DMS53 (cell line): Measurements from ENCODE around the gene RTN4R.

ENCODE experiments used
- DNase-seq: peaks from one replicate; lab custom pipeline; 2025; lab: John Stamatoyannopoulos, UW

RTN4R gene

DNA sequence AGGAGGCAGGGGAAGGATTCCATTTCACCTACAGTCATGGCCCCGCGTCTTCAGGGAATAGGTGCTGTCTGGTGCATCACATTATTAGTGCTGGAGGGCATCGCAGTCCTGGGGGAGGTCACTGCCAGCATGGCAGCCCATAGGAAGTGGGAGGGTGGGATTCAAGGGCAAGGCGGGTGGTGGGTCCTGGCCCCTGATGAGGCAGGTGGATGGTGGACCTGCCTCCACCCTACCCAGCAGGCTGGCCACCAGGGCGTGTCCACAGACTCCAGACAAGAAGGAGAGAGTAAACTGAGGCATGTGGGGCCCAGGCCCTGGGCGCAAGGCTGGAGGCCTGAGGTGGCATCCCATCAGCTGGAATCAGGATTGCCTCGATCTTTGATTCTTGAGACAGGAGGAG is 53.3 kb downstream of the RTN4R start:
- DNase-seq: no peak

- DNase-seq: no peak
Measured at GRCh38 chr22:20213833-20214708, 54.0 kb downstream of the RTN4R start.

GRCh38 chr22:20212754-20213699 is 55.1 kb downstream of the RTN4R start:
- no peak for DNase-seq

GRCh38 chr22:20211997-20212753 is 55.9 kb downstream of the RTN4R start:
- peak; percentile 86 for DNase-seq

DNA sequence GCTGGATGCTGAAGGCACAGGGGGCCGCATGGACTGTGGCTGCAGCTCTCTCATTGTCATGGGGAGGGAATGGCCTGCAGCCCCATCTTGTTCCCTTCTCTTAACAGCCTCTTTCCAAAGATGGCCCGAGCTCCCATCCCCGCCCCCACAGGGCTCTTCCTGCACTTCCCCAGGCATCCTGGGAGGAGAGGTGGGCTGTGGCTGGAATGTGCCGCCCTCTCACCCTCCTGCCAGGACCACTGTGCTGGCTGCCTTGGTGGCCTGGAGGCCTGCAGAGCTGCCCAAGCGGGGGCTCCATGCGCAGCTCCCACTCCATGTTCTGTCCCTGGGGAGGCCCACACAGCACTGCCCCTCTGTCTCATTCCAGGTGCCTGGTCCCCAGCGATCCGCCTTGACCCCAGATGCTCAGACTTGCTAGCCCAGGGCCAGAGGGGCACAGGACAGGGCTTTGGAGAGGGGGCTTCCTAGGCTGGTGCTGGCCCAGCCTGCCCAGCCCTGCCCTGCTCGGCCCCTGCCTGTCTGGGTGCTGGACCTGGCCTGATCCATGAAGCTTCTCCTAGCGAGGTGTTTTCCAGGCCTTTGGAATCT is 56.6 kb downstream of the RTN4R start:
- DNase-seq: no peak

DNA sequence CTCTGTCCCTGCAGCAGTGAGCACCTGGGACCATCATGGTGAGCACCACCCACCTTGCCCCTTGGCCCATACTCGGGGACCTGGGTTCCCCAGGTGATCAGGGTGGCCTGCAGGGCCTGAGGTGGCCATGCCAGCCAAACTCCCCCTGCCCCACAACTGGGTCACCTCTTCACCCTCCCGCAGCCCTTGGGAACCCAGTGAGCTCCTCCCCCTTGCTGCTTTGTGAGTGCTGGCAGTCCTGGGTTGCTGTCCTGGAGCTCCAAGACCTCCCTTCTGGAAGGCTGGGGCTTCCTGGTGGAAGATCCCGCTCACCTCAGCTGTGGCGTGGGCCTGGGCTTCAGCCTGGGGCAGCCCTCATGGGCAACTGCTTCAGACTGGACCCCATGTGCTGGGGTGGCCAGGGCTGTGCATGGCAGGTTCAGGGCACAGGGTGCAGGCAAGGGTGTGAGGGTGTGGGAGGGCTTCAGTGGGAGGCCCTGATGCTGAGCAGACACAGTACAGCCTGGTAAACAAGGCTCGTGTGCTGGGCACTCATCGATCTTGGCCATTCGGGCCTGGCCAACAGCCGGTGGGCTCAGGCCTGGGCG is 57.6 kb downstream of the RTN4R start:
- DNase-seq: no peak

DNA sequence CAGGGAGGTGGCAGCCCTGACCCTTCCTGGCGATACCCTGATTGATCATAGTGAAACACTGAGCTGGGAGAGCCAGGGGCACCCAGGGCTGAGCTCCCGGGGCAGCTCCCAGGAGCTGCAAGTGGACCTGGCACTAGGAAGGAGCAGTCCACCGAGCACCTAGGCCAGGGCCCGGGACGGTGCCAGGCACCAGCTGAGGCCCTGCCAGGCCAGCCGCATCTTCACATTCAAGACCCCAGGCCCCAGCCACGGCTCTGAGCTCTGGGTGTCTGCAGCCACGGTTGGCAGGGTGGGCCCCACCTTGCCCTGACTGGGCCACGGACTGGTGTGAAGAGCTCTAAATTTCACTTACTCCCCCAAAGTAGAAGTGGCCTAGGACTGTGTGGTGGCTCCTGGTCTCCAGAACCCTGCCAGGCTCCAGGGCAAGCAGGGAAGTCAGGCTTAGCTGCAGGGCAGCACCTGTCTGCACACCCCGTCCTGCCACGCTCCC is 58.3 kb downstream of the RTN4R start:
- no peak for DNase-seq

DNA sequence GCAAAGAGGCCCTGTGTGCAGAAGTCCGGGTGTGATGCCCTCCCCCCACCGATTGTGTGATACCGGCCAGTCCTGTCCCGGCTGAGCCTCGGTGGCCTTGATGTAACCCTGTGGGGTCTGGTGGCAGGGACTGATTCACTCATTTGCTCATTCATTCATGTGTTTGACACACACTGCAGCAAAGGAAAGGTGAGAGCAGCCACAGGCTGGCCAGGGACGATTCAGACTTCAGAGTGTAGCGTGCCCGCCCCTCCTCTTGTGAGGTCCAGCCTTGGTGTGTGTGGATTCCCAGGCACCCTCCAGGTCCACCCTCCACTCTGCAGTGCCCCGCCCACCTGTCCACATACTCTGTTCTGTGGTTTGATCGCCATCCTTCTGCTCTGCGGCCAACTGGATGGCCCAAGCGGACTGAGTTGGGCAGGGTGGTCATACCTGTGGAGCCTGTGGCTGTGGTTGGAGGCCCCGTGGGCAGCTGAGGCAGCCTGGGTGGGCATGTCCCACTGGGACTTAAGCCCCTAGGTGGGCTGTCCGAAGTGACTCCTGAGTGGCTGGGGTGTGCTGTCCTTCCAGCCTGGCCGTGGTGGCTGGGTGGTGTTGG is 59.3 kb downstream of the RTN4R start:
- DNase-seq: no peak

DNA sequence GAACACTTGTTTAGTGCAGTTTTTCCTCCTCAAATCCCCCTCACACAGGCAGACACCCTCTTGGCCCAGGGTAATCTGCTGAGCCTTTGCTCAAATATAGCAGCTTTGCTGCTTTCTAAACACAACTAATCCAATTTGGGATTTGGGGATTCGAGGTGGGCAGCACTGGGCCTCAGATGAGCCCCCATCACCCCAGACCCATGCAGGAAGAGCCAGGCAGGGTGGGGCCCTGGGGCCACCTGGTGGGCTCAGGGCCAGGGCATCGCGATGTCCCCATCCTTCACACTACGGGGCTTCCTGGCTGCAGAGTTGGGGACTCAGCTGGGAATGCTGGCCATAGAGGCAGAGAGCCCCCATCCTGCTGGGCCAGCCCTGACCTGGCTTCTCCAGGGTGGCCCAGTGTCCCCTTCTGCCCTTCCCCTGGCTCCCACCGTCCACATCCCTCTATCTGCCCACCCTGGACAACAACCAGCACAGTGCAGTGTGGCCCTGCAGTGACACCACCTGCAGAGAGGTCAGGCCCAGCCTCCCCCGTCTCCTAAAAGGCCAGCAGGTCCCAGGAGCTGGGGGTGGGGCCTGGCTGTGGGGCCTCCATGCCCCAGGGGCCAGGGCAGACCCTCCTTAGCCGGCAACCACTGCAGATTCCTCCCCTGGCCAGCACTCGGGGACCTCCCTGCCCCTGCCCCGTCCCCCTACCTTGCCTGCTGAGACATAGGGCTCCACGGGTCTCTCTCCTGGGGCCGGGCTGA is 60.7 kb downstream of the RTN4R start:
- DNase-seq: no peak

- peak; percentile 3 for DNase-seq
Measured at GRCh38 chr22:20206709-20207215, 61.4 kb downstream of the RTN4R start.

DNA sequence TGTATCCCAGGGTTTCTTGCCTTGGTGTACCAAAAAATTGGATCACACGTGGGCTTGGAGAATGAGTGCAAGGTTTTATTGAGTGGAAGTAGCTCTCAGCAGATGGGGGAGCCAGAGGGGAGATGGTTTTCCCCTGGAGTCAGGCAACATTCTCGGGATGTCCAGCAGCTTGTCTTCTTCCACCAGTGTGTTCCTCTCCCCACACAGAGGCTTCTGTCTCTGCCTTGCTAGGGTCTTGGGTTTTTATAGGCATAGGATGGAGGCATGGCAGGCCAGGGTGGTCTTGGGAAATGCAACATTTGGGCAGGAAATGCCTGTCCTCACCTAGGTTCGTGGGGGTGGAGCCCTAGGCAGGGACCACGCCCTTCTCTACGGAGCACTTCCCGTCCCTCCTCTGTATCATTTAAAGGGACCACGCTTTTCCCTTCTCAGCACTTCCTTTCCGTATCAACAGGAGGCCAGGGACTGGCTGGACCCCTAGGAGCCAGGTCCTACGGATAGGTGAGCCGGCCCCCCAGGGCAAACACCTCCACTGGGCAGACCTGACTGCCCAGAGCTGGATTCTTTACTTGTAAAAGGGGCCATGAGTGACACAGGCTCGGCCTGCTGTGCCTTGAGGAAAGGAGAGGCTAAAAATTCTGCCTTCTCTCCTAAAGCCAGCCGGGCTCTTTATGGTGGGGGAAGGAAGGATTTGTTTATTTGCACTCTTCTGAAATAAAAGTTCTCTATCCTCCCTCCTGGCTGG is 62.0 kb downstream of the RTN4R start:
- DNase-seq: no peak

DNA sequence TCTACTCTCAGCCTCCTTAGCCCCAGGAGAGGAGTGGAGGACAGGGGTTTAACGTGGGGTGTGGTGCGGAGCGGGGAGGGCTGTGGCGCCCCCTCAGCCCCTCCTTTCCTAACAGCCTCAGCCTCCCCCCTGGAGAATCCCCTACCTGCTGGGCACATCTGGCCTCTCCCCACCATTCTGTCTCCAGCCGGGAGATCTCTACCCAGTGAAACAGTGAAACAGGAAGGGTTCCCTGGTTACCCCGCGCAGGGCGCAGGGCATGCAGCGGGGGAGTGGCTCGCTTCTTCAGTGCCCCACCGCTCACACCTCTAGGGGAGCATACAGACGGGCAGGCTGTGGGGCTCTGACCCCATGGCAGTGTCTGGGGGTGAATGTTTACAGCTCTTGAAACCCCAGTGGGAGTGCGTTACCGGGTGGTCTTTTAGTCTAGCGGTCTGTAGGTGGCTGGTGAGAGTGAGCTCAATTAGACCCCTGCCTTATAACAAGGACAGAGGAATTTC is 62.6 kb downstream of the RTN4R start:
- no peak for DNase-seq

DNA sequence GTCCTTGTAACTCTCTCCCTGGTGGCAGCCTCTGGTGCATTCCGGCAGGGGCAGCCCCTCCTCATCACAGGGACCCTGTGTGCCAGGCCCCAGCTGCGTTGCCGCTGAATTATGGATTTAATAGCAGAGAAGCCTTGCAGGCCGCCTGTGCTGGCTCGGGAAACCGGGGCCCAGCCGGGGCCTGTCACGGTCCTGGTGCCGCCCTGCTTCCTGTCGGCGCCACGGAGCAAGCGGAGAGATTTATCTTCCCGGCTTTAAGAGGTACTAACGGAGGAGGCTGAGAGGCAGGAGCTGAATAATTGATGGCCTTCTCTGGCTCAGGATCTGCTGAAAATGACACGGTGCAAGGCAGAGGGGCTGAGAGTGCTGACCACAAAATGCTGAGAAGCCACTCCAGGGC is 63.3 kb downstream of the RTN4R start:
- no peak for DNase-seq

GRCh38 chr22:20204311-20204710 is 63.8 kb downstream of the RTN4R start:
- DNase-seq: no peak

DNA sequence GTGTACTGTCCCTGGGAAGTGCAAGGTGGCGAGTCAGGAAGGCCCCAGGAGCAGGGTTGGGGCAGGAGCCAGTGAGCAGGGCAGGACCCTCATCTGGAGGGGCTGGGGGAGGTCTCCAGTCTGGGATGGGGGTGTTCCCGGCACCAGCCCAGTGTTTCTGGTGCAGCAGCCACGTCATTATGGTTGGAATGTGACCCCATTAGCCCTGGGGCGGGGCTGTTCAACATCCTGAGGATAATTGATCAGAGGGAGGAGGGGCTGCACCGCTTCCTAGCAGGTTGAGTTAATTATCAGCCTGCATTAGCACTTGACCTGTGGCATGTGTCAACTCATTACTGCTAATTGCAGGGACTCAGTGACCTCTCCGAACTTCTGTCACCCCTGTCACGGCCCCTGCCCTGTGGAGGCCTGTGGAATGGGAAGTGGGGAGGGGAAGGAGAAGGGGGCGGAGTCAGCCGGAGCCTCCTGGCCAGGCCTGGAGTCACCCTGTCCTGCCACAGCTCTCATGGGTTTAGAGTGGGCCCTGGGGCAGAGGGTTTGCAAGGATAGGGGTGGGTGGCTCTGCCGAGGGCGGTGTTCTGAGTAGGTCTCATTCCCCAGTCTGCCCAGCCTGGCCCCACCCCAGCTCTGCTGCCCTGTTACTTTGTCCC is 64.4 kb downstream of the RTN4R start:
- no peak for DNase-seq

DNA sequence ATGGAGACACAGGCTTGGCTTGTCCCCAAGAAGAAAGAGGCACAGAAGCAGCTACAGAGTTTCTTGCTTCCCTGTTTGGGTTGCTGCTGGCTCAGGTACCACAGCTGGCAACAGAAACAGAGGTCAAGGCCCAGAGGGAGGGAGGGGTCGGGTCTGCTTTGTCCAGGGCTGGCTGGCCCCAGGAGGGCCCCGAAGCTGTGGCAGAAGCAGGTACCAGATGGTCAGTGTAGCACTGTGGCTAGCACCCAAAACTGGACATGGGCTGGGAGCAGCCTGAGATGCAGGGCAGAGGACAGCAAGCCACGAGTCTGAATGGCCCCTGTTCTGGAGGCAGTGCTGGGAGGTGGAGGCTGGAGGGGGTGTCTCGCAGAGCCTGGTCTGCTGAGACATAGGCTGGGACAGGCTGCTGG is 65.0 kb downstream of the RTN4R start:
- DNase-seq: no peak

DNA sequence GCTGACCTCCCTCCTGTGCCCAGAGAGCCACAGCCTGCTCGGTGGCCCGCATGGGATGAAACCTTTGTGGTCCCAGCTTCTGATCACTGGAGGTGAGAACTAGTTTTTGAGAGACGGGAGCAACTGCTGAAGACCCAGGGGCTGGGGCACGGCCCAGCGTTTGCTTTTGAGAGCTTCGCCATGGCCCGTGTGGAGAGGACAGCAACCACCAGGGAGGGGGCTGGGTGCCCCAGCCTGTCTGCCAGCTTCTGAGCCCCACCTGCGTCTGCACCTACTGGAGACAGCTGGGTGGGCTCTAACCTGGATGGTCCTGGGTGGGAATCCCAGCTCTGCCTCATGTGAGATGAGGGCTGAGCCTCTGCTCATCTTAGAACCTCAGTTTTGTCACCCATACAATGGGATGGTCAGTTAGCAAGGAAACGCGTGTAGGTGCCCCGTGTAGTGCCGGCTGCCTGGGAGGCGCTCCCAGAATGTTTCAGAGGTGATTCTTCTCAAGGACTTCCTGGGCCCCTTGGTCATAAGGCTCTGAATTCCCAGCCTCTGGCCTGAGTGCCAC is 66.2 kb downstream of the RTN4R start:
- DNase-seq: no peak

DNA sequence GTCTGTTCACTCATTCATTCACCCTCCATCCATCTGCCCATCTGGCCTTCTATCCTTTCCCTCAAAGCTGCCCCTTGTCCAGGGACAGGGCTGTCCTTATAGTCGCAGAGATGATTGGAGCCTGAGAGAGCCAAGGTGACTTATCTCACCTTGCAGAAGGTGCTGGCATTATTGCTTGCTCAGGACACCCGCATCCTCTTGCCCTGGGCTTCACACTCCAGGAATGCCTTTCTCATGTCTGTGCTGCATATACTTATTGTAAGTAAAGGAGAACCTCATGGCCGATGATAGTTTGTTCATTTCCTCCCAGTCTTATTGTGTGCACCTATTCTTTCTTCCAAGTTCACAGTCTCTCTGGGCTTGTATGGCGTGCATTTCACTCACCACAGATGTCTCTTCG is 68.2 kb downstream of the RTN4R start:
- no peak for DNase-seq
